Effector memory CD8-positive, alpha-beta T cell (primary cell): Measurements from ENCODE around the gene KDM1B.
A peak's percentile ranks its signal among the peaks of the same experiment; 100 is the strongest.
"Not testable (repeated sequence)": the region's sequence is repeated elsewhere in the genome, so short reads cannot be mapped to it uniquely, and the experiment has no call there.

Source experiments
- ATAC-seq: fragments of 150-1000 bp; cut with Tn5 transposase; replicated peaks from 2 replicates; pipeline ENCODE4 v1.10.0; 2021; ENCODE audit warnings: mild to moderate bottlenecking, moderate library complexity
- DNase-seq, 3 experiments: peaks; one replicate each; pipeline ENCODE4 v3.0.0; 2021
- H3K27ac Mint-ChIP-seq, 2 donors: one replicate each; pipeline ENCODE4 v1.8.0; 2022; ENCODE audit warnings: mild to moderate bottlenecking in 2 of 2, mixed read lengths in 2 of 2, moderate library complexity in 2 of 2
- H3K27me3 Mint-ChIP-seq, 2 donors: one replicate each; pipeline ENCODE4 v1.8.0; 2022; ENCODE audit warnings: mixed read lengths in 2 of 2
- H3K36me3 Mint-ChIP-seq: one replicate; pipeline ENCODE4 v1.8.0; 2022; ENCODE audit warnings: mild to moderate bottlenecking, moderate library complexity, mixed read lengths; ENCODE audit not compliant: insufficient read depth
- H3K4me1 Mint-ChIP-seq, 2 donors: one replicate each; pipeline ENCODE4 v1.8.0; 2022; ENCODE audit warnings: low read depth in 2 of 2, mixed read lengths in 2 of 2
- H3K4me3 Mint-ChIP-seq, 2 donors: one replicate each; pipeline ENCODE4 v1.8.0; 2022; ENCODE audit warnings: mild to moderate bottlenecking in 2 of 2, mixed read lengths in 2 of 2, moderate library complexity in 2 of 2
- H3K9me3 Mint-ChIP-seq, 2 donors: one replicate each; pipeline ENCODE4 v1.8.0; 2022; ENCODE audit warnings: mixed read lengths in 2 of 2

KDM1B gene

GRCh38 chr6:18186540-18187250 lies 31.5 kb downstream of the KDM1B start:
- Mint-ChIP-seq H3K4me1 (no peaks in the 10 kb centered on the region), H3K4me3 (no peak overlapping the region), H3K36me3 (peaks cover 17% of the 10 kb centered on the region), H3K27ac (no peak overlapping the region), H3K9me3 (no peaks in the 10 kb centered on the region), H3K27me3 (no peaks in the 10 kb centered on the region)
- DNase-seq (no peak), ATAC-seq (no peak)

DNA sequence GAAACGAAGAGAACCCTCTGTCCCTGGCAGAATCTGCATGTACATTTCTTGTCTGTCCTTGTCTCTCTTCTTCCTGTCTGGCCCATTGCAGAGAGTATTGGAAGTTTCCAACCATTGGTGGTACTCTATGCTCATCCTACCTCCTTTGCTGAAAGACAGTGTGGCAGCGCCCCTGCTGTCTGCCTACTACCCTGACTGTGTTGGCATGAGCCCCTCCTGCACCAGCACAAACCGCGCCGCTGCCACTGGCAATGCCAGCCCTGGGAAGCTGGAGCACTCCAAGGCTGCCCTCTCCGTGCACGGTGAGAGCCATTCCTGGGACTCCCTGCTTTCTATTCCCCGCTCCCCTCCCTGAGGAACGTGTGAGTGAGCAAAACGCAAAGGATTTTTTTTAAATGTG lies 32.5 kb downstream of the KDM1B start:
- no peak overlapping the region for H3K4me3 Mint-ChIP-seq
- H3K27ac Mint-ChIP-seq = no peak overlapping the region
- no peaks in the 10 kb centered on the region for H3K27me3 Mint-ChIP-seq
- H3K9me3 Mint-ChIP-seq = no peaks in the 10 kb centered on the region
- H3K4me1 Mint-ChIP-seq = no peaks in the 10 kb centered on the region
- peaks cover 13% of the 10 kb centered on the region for H3K36me3 Mint-ChIP-seq
- DNase-seq (no peak), ATAC-seq (no peak)

- H3K27me3 Mint-ChIP-seq = no peaks in the 10 kb centered on the region
- H3K9me3 Mint-ChIP-seq = no peaks in the 10 kb centered on the region
- H3K4me3 Mint-ChIP-seq = no peak overlapping the region
- peaks cover 22% of the 10 kb centered on the region for H3K36me3 Mint-ChIP-seq
- no peaks in the 10 kb centered on the region for H3K4me1 Mint-ChIP-seq
- ATAC-seq (no peak), DNase-seq (no peak)
- H3K27ac Mint-ChIP-seq = no peak overlapping the region
Measured at GRCh38 chr6:18189196-18189595, 34.0 kb downstream of the KDM1B start.

- ATAC-seq (no peak), DNase-seq (no peak)
- no peak overlapping the region for H3K27ac Mint-ChIP-seq
- no peaks in the 10 kb centered on the region for H3K4me1 Mint-ChIP-seq
- no peak overlapping the region for H3K4me3 Mint-ChIP-seq
- H3K36me3 Mint-ChIP-seq = peaks cover 13% of the 10 kb centered on the region
- H3K27me3 Mint-ChIP-seq = no peaks in the 10 kb centered on the region
- H3K9me3 Mint-ChIP-seq = no peaks in the 10 kb centered on the region
Measured at GRCh38 chr6:18192026-18192425, 36.8 kb downstream of the KDM1B start.

- H3K4me1 Mint-ChIP-seq = no peaks in the 10 kb centered on the region
- H3K4me3 Mint-ChIP-seq = no peak overlapping the region
- H3K9me3 Mint-ChIP-seq = no peaks in the 10 kb centered on the region
- H3K27ac Mint-ChIP-seq = no peak overlapping the region
- DNase-seq (no peak), ATAC-seq (no peak)
- no peaks in the 10 kb centered on the region for H3K27me3 Mint-ChIP-seq
- H3K36me3 Mint-ChIP-seq = peaks cover 4% of the 10 kb centered on the region
Measured at GRCh38 chr6:18203786-18204185, 48.6 kb downstream of the KDM1B start.

- Mint-ChIP-seq H3K4me1 (no peaks in the 10 kb centered on the region), H3K36me3 (peaks cover 6% of the 10 kb centered on the region), H3K9me3 (no peaks in the 10 kb centered on the region), H3K4me3 (no peak overlapping the region), H3K27me3 (no peaks in the 10 kb centered on the region), H3K27ac (no peak overlapping the region)
- ATAC-seq (no peak), DNase-seq (no peak)
Measured at GRCh38 chr6:18204691-18205090, 49.5 kb downstream of the KDM1B start.

DNA sequence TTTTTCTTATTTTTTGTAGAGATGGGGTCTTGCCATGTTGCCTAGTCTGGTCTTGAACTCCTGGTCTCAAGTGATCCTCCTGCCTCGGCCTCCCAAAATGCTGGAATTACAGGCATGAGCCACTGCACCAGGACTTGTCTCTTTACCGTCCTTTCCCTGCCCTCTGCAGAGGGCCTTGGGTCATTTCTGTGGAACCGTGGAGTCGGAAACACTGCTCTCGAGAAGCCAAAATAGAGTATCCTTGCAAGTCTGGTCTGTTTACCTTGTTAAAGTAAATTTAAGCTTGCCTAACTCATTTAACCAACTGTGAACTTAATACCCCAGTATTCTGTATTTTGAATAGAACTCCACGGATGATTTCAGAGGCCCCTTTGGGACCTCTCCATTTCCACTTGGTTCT lies 51.4 kb downstream of the KDM1B start:
- no peak overlapping the region for H3K27ac Mint-ChIP-seq
- H3K36me3 Mint-ChIP-seq = peaks cover 6% of the 10 kb centered on the region
- DNase-seq (no peak), ATAC-seq (no peak)
- no peak overlapping the region for H3K4me3 Mint-ChIP-seq
- H3K4me1 Mint-ChIP-seq = peaks cover 2 to 6% of the 10 kb centered on the region in 2 donors
- H3K27me3 Mint-ChIP-seq = no peaks in the 10 kb centered on the region
- H3K9me3 Mint-ChIP-seq = no peaks in the 10 kb centered on the region

DNA sequence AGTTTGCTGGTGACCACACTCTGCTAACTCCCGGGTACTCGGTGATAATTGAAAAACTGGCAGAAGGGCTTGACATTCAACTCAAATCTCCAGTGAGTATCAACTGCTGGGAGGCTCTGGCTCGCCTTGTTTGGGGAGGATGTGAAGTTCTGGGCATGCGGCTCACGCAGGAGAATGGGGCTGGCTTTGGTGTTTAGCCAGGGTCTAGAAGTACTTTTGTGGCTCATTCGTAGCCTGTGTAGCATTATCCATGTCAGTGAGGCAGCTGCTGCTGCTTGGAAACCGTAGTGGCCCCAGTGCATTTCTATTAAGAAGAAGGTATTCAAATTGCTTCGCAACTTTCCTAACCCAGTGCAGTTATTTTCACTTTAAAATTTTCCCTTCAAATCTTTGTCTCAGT lies 52.2 kb downstream of the KDM1B start:
- peak overlapping the region in 1 of 2 donors; percentile 35 for H3K27ac Mint-ChIP-seq

DNA sequence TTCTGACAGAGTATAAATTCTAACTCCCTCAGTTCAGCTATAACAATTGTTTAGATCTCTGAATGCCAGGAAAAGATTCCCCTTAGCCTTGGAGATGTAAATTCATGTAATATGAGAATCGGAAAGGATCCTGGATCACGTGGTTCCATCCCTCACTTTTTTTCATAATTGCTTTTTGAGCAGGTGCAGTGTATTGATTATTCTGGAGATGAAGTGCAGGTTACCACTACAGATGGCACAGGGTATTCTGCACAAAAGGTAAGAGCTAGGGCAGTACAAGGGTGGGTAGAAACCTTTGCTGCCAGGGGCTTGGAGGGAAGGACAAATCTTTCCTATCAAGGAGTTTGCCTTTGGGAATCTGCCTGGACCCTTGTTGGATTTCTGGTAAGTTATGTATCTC lies 52.7 kb downstream of the KDM1B start:
- DNase-seq (no peak), ATAC-seq (no peak)
- no peaks in the 10 kb centered on the region for H3K27me3 Mint-ChIP-seq
- H3K27ac Mint-ChIP-seq = peak overlapping the region in 1 of 2 donors; percentile 35
- peaks cover 4 to 6% of the 10 kb centered on the region in 2 donors for H3K4me1 Mint-ChIP-seq
- peaks cover 9% of the 10 kb centered on the region for H3K36me3 Mint-ChIP-seq
- H3K9me3 Mint-ChIP-seq = no peaks in the 10 kb centered on the region
- H3K4me3 Mint-ChIP-seq = no peak overlapping the region

More for the DNA sequence above, 52.2 kb downstream of the KDM1B start:
- Mint-ChIP-seq H3K27me3 (no peaks in the 10 kb centered on the region), H3K9me3 (no peaks in the 10 kb centered on the region), H3K36me3 (peaks cover 9% of the 10 kb centered on the region), H3K4me1 (peaks cover 2 to 6% of the 10 kb centered on the region in 2 donors), H3K4me3 (no peak overlapping the region)
- DNase-seq = no peak
- no peak for ATAC-seq

- DNase-seq, H3K27ac Mint-ChIP-seq, ATAC-seq, H3K9me3 Mint-ChIP-seq, H3K4me1 Mint-ChIP-seq, H3K36me3 Mint-ChIP-seq, H3K4me3 Mint-ChIP-seq, H3K27me3 Mint-ChIP-seq: not testable (repeated sequence)
Measured at GRCh38 chr6:18208778-18209177, 53.6 kb downstream of the KDM1B start.

- no peak for ATAC-seq
- peaks cover 9% of the 10 kb centered on the region for H3K36me3 Mint-ChIP-seq
- H3K27ac Mint-ChIP-seq = no peak overlapping the region
- no peaks in the 10 kb centered on the region for H3K27me3 Mint-ChIP-seq
- no peak for DNase-seq
- no peak overlapping the region for H3K4me3 Mint-ChIP-seq
- H3K9me3 Mint-ChIP-seq = no peaks in the 10 kb centered on the region
- H3K4me1 Mint-ChIP-seq = peaks cover 8 to 11% of the 10 kb centered on the region in 2 donors
Measured at GRCh38 chr6:18209539-18210197, 54.4 kb downstream of the KDM1B start.

GRCh38 chr6:18210707-18211106 lies 55.5 kb downstream of the KDM1B start:
- no peak overlapping the region for H3K27ac Mint-ChIP-seq
- peaks cover 8 to 11% of the 10 kb centered on the region in 2 donors for H3K4me1 Mint-ChIP-seq
- H3K4me3 Mint-ChIP-seq = no peak overlapping the region
- ATAC-seq (no peak), DNase-seq (no peak)
- H3K9me3 Mint-ChIP-seq = no peaks in the 10 kb centered on the region
- H3K36me3 Mint-ChIP-seq = peaks cover 17% of the 10 kb centered on the region
- no peaks in the 10 kb centered on the region for H3K27me3 Mint-ChIP-seq

DNA sequence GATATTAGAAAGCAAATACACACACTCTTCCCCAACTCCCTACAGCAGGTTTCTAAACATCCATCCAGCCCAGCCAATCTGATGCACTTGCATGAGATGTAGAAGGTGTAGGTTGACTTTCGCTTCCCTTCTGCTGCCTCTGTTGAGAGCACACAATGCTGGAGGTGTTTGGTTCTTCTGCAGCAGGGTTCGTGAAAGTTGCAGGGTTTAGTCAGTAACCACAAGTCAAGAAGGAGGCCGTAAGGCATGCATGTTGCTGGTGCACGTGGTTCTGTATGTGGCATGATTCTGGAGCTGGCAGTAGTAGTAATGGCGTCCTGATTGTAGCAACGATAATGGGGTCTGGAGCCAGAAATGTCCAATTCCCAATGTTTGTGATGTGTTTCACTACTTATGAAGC lies 56.1 kb downstream of the KDM1B start:
- DNase-seq (no peak), ATAC-seq (peak; percentile 47)
- Mint-ChIP-seq H3K9me3 (no peaks in the 10 kb centered on the region), H3K27ac (no peak overlapping the region), H3K4me3 (no peak overlapping the region), H3K4me1 (peaks cover 8 to 11% of the 10 kb centered on the region in 2 donors), H3K36me3 (peaks cover 20% of the 10 kb centered on the region), H3K27me3 (no peaks in the 10 kb centered on the region)

DNA sequence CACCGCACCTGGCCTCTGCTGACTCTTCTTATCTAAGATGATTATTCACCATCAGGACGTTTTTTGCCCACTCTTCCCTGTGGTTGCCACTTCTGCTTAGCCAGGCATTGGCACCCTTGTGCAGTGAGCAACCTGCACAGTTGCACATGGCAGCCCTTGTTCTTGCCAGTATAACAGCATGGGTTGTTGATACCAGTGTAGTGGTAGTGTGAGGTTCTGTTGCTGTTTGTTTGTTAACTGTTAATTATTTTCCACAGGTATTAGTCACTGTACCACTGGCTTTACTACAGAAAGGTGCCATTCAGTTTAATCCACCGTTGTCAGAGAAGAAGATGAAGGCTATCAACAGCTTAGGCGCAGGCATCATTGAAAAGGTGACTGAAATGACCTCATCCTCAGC lies 57.0 kb downstream of the KDM1B start:
- H3K4me3 Mint-ChIP-seq = no peak overlapping the region
- H3K4me1 Mint-ChIP-seq = peaks cover 8 to 11% of the 10 kb centered on the region in 2 donors
- no peaks in the 10 kb centered on the region for H3K27me3 Mint-ChIP-seq
- H3K27ac Mint-ChIP-seq = no peak overlapping the region
- H3K36me3 Mint-ChIP-seq = peaks cover 22% of the 10 kb centered on the region
- H3K9me3 Mint-ChIP-seq = no peaks in the 10 kb centered on the region
- ATAC-seq (no peak), DNase-seq (no peak)
